ENCODE data around the gene ARSK. TPM values are rescaled to one million over a fixed set of nuclear protein-coding genes. Genes with fewer than 3 reads are reported as not detected.

The ARSK gene
- total RNA-seq, 1 donor from 2014 or later, result 5.5 TPM

DNA sequence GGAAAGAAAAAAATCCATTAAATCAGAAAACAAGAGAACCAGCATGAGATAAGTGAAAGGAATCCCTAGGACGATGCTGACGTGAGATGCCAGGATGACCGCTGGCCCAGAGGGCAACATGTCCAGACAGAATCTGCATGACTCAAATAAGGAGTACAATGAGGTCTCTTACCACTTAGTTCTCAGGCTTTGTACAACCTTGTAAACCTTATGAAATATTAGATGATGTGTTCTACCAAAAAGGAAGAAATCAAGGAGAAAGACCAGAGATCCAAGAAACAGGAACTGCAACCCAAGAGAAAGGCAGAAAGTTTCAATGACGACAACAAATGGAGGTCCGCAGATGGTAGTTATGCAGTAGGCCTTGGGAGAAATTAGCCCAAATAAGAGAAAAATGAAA is 62.2 kb downstream of the ARSK start:
- Mint-ChIP-seq H3K4me3 (ENCODE audit: unreplicated experiment) (no peak overlapping the region), H3K27me3 (ENCODE audit: unreplicated experiment) (peaks cover 19% of the 10 kb centered on the region), H3K4me1 (ENCODE audit: unreplicated experiment) (peaks cover 15% of the 10 kb centered on the region), H3K36me3 (ENCODE audit: low read depth, unreplicated experiment) (peaks cover 8% of the 10 kb centered on the region), H3K27ac (ENCODE audit: unreplicated experiment) (no peak overlapping the region), H3K9me3 (ENCODE audit: unreplicated experiment) (no peaks in the 10 kb centered on the region)
- TF ChIP-seq, protein P1, sequence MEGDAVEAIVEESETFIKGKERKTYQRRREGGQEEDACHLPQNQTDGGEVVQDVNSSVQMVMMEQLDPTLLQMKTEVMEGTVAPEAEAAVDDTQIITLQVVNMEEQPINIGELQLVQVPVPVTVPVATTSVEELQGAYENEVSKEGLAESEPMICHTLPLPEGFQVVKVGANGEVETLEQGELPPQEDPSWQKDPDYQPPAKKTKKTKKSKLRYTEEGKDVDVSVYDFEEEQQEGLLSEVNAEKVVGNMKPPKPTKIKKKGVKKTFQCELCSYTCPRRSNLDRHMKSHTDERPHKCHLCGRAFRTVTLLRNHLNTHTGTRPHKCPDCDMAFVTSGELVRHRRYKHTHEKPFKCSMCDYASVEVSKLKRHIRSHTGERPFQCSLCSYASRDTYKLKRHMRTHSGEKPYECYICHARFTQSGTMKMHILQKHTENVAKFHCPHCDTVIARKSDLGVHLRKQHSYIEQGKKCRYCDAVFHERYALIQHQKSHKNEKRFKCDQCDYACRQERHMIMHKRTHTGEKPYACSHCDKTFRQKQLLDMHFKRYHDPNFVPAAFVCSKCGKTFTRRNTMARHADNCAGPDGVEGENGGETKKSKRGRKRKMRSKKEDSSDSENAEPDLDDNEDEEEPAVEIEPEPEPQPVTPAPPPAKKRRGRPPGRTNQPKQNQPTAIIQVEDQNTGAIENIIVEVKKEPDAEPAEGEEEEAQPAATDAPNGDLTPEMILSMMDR (IDR thresholded peaks at IDR 0.05; ENCODE audit: unreplicated experiment), result no peak
- DNase-seq (ENCODE audit: low spot score), result no peak

DNA sequence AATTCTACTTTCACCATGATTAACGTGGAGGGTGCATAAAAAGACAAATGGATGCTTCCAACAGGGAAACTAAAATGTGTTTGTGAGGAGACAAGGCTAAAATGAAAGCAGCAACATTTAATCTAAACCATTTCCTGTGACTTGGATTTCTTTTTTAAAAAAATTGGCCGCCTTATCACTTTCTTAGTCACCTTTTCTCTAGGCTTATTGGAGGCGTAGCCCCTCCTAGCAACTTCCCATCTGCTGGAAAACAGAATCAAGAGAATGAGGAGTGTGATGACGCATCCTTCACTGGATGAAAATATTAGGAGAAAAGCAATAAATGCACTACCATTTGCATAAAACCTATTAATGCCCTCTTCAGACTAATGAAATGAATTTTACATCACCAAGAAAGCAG is 64.2 kb downstream of the ARSK start:
- Mint-ChIP-seq H3K27ac (ENCODE audit: unreplicated experiment) (peak overlapping the region; percentile 19), H3K4me1 (ENCODE audit: unreplicated experiment) (peaks cover 25% of the 10 kb centered on the region), H3K9me3 (ENCODE audit: unreplicated experiment) (no peaks in the 10 kb centered on the region), H3K27me3 (ENCODE audit: unreplicated experiment) (peaks cover 23% of the 10 kb centered on the region), H3K4me3 (ENCODE audit: unreplicated experiment) (peak overlapping the region; percentile 93), H3K36me3 (ENCODE audit: low read depth, unreplicated experiment) (peaks cover 4% of the 10 kb centered on the region)
- DNase-seq (ENCODE audit: low spot score), result no peak
- TF ChIP-seq, protein P1 (IDR thresholded peaks at IDR 0.05; ENCODE audit: unreplicated experiment), result no peak

DNA sequence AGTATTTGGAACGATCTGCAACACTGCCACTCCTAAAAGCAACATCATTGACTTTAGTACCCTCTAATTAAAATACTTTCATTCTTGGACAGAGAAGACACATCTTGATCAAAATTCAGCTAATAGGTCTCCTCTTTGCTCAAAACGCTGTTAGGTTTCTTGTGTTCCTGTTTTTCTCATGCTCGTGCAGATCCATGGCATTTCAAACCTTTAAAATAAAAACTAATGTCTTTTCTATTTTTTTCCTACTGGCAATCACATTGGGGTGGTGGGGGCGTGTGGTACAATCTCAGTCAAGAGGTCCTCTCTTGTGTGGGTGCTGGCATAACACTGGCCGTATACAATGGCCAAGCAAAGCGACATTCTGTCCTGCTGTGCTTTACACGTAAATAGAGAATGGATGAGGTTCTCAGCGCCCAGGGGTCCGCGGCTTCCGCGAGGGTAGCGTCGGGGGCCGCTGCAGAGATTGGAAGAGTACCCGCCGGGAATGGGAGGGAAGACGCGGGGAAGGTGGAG is 64.7 kb downstream of the ARSK start:
- TF ChIP-seq, protein P1 (IDR thresholded peaks at IDR 0.05; ENCODE audit: unreplicated experiment), result no peak
- Mint-ChIP-seq H3K36me3 (ENCODE audit: low read depth, unreplicated experiment) (peaks cover 4% of the 10 kb centered on the region), H3K4me3 (ENCODE audit: unreplicated experiment) (peak overlapping the region; percentile 93), H3K27me3 (ENCODE audit: unreplicated experiment) (peaks cover 24% of the 10 kb centered on the region), H3K27ac (ENCODE audit: unreplicated experiment) (peak overlapping the region; percentile 19), H3K9me3 (ENCODE audit: unreplicated experiment) (no peaks in the 10 kb centered on the region), H3K4me1 (ENCODE audit: unreplicated experiment) (peaks cover 25% of the 10 kb centered on the region)
- DNase-seq (ENCODE audit: low spot score), result no peak

DNA sequence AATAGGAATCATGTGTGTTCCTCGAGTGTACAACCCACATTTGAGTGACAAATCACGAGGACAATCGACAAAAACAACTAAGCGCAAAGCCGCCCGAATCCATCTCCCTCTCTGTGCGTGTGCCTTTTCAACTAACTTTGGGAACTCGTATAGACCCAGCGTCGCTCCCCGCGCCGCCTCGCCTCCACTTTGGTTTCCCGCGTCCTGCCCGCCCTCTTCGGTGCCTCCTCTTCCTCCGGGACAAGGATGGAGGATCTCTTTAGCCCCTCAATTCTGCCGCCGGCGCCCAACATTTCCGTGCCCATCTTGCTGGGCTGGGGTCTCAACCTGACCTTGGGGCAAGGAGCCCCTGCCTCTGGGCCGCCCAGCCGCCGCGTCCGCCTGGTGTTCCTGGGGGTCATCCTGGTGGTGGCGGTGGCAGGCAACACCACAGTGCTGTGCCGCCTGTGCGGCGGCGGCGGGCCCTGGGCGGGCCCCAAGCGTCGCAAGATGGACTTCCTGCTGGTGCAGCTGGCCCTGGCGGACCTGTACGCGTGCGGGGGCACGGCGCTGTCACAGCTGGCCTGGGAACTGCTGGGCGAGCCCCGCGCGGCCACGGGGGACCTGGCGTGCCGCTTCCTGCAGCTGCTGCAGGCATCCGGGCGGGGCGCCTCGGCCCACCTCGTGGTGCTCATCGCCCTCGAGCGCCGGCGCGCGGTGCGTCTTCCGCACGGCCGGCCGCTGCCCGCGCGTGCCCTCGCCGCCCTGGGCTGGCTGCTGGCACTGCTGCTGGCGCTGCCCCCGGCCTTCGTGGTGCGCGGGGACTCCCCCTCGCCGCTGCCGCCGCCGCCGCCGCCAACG is 65.3 kb downstream of the ARSK start, which contains the start of gene GPR150:
TSS of gene GPR150 (plus strand) at position 58 of the 840 bp plus-strand sequence. CDS start at position 247, 189 bp downstream.
- TF ChIP-seq, protein P1 (IDR thresholded peaks at IDR 0.05; ENCODE audit: unreplicated experiment), result no peak
- H3K4me1 Mint-ChIP-seq (ENCODE audit: unreplicated experiment), result peaks cover 25% of the 10 kb centered on the region
- peak within 1 kb of the TSS; percentile 93 for H3K4me3 Mint-ChIP-seq (ENCODE audit: unreplicated experiment)
- peaks cover 24% of the 10 kb centered on the region for H3K27me3 Mint-ChIP-seq (ENCODE audit: unreplicated experiment)
- peaks cover 4% of the 10 kb centered on the region for H3K36me3 Mint-ChIP-seq (ENCODE audit: low read depth, unreplicated experiment)
- H3K27ac Mint-ChIP-seq (ENCODE audit: unreplicated experiment), result peak within 1 kb of the TSS; percentile 19
- peak; percentile 48 for DNase-seq (ENCODE audit: low spot score)
- H3K9me3 Mint-ChIP-seq (ENCODE audit: unreplicated experiment), result no peaks in the 10 kb centered on the region

All from endothelial cell (in vitro differentiated cells).